NCI-H1417 (cell line): ENCODE measurements around the gene FNBP1L.
A peak's percentile ranks its signal among the peaks of the same experiment; 100 is the strongest.

ENCODE experiments used
- DNase-seq, 3 experiments: peaks; one replicate each; lab custom pipeline; 2025; lab: John Stamatoyannopoulos, UW

Gene FNBP1L

GRCh38 chr1:93447481-93448291 is at the start of gene FNBP1L:
Gene FNBP1L (plus strand): TSS chr1:93448118. CDS start chr1:93448282, 164 bp downstream.
- DNase-seq, result peak; percentile 91 to 94 (median 93)

GRCh38 chr1:93399781-93400180 is 48.1 kb upstream of the FNBP1L start:
- no peak for DNase-seq

- DNase-seq, result no peak
These were observed 39.7 kb upstream of the FNBP1L start for GRCh38 chr1:93408203-93408602.

- DNase-seq, result no peak
These were observed 36.9 kb upstream of the FNBP1L start for GRCh38 chr1:93411000-93411399.

- no peak for DNase-seq
These were observed 33.2 kb upstream of the FNBP1L start for GRCh38 chr1:93414749-93415148.

- peak in 1 of 3 experiments; percentile 24 for DNase-seq
These were observed 32.6 kb upstream of the FNBP1L start for GRCh38 chr1:93415296-93415695.

GRCh38 chr1:93416183-93416582 is 31.7 kb upstream of the FNBP1L start:
- no peak for DNase-seq

GRCh38 chr1:93419344-93419743 is 28.6 kb upstream of the FNBP1L start:
- DNase-seq, result no peak

GRCh38 chr1:93420400-93420799 is 27.5 kb upstream of the FNBP1L start:
- no peak for DNase-seq

- no peak for DNase-seq
These were observed 21.7 kb upstream of the FNBP1L start for GRCh38 chr1:93426181-93426580.

- DNase-seq, result no peak
These were observed 20.3 kb upstream of the FNBP1L start for GRCh38 chr1:93427656-93428055.

- DNase-seq, result no peak
These were observed 14.4 kb upstream of the FNBP1L start for GRCh38 chr1:93433407-93433961.

GRCh38 chr1:93434088-93434487 is 13.8 kb upstream of the FNBP1L start:
- DNase-seq, result no peak

- no peak for DNase-seq
These were observed 12.9 kb upstream of the FNBP1L start for GRCh38 chr1:93434987-93435386.

- DNase-seq, result peak in 1 of 3 experiments; percentile 8
These were observed 12.5 kb upstream of the FNBP1L start for GRCh38 chr1:93435443-93435842.

GRCh38 chr1:93436496-93436895 is 11.4 kb upstream of the FNBP1L start:
- no peak for DNase-seq

- peak in 2 of 3 experiments; percentile 59 to 70 for DNase-seq
These were observed 9.8 kb upstream of the FNBP1L start for GRCh38 chr1:93437976-93438605.

- DNase-seq, result no peak
These were observed 9.2 kb upstream of the FNBP1L start for GRCh38 chr1:93438716-93439115.

- DNase-seq, result peak in 2 of 3 experiments; percentile 5 to 39
These were observed 7.6 kb upstream of the FNBP1L start for GRCh38 chr1:93440272-93440671.

- DNase-seq, result no peak
These were observed 7.2 kb upstream of the FNBP1L start for GRCh38 chr1:93440706-93441105.

- no peak for DNase-seq
These were observed 6.3 kb upstream of the FNBP1L start for GRCh38 chr1:93441589-93441988.

GRCh38 chr1:93442008-93442666 is 5.8 kb upstream of the FNBP1L start:
- DNase-seq, result no peak

- DNase-seq, result no peak
These were observed 5.2 kb upstream of the FNBP1L start for GRCh38 chr1:93442741-93443140.
